GM12873 (cell line): ENCODE results near the gene TMEM229B.

ENCODE experiments used
- TF ChIP-seq, protein P1 (sequence below): IDR thresholded peaks from 2 replicates; pipeline ENCODE4 v1.5.1; 2012; ENCODE audit warnings: low read depth, mild to moderate bottlenecking, moderate library complexity, low read length, control low read depth; ENCODE audit not compliant: insufficient read depth; ENCODE audit errors: missing control alignments

TMEM229B gene

DNA sequence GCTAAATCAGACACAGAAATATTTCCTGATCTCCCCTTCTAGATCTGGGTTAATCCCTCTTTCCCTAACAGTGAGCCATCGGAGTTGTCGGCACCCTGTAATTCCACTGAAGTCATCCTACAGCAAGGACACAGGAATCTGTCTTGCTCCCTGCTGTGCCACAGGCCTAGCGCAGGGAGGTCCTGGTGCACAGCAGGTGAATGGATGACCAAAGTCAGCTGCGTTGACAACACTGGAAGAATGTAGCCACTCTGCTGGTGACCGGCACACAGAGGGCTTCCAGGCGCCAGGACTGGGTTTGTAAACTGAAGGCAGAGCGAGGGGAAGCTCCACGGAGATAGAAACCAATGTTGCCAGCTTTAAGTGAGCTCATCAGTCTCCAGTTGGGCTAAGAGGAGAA lies 23.6 kb downstream of the TMEM229B start:
- TF ChIP-seq, protein P1, sequence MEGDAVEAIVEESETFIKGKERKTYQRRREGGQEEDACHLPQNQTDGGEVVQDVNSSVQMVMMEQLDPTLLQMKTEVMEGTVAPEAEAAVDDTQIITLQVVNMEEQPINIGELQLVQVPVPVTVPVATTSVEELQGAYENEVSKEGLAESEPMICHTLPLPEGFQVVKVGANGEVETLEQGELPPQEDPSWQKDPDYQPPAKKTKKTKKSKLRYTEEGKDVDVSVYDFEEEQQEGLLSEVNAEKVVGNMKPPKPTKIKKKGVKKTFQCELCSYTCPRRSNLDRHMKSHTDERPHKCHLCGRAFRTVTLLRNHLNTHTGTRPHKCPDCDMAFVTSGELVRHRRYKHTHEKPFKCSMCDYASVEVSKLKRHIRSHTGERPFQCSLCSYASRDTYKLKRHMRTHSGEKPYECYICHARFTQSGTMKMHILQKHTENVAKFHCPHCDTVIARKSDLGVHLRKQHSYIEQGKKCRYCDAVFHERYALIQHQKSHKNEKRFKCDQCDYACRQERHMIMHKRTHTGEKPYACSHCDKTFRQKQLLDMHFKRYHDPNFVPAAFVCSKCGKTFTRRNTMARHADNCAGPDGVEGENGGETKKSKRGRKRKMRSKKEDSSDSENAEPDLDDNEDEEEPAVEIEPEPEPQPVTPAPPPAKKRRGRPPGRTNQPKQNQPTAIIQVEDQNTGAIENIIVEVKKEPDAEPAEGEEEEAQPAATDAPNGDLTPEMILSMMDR: no peak

DNA sequence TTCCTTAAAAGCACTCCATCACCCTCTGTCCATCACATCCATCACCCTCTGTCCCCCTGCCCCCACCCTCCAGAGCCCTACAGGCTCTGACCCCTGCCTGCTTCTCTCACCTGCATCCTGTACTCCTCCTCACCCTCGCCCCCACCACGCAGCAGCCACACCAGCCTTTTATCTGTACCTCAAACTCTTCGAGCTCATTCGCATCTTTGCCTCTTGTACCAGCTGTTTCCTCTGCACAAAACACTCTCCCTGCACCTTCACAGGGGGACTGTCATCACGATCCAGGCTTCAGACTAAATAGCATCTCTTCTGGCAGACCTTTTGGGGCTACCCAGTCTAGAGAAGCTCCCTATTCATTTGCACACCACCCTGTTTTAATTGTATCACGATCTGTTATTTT lies 24.1 kb downstream of the TMEM229B start:
- TF ChIP-seq, protein P1: no peak

DNA sequence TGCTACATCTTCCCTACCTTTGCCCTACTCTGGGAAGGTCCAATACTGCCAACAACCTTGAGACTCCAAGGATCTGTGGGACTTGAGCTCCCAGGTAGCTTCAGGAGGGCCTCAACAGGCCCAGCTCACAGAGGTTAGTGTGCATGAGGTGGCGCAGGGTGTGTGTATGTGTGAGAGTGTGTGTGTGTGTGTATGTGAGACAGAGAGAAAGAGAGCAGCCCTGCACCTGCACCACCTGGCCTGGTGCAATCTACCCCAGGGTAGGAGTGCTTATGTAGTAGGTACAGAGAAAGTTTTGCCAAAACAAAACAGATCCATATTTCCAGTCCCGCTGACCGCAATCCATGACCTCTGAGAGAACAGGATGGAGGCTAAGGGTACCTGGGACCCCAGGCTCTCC lies 24.6 kb downstream of the TMEM229B start:
- TF ChIP-seq, protein P1: no peak

DNA sequence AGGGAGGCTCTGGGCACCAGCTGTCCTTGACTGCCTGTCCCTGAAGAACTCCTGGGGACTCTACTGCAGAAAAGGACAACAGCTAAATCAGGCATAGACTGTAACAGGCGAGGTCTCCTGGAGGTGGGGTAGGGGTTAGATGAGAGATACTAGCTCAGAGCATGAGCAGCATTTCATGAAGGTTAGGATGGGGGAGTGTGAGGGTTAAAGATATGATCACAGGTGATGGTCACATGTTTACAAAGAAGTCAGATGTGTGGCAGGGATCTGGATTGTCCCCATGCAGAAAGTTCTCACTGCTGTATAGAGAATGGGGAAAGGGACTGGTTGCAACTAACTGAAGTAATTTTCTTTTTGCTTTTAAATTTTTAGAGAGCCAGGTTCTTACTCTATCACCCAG lies 26.5 kb downstream of the TMEM229B start:
- TF ChIP-seq, protein P1: no peak

DNA sequence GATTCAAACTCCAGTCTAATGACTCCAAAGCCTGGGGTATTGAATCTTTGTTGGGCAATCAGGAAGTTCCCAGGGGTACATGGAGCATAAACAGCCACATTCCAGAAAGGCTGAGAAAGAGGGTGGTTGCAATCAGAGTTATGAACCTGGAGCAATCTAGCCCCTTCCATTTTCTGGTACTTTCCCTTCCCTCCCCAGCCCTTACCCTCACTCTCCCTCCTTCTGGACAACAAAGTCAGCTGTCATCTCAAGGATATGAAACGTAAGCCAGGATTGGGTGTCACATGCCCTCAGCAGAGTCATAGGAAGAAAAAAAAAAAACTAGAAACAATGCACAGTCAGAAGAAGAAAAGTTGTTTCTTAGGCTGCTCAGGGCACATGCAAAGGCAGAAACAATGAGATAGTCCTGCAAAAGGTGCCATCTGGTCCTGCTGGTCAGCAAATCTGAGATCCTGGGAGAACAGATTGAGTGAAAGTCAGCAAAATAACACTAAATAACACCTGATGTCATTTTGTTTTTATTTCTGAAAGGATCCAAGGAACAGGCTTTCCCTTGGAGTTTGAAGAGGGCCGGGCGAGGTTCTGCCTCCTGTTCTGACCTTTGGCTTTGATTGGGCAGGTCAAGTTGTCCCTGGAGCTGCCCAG lies 27.1 kb downstream of the TMEM229B start:
- TF ChIP-seq, protein P1: no peak

DNA sequence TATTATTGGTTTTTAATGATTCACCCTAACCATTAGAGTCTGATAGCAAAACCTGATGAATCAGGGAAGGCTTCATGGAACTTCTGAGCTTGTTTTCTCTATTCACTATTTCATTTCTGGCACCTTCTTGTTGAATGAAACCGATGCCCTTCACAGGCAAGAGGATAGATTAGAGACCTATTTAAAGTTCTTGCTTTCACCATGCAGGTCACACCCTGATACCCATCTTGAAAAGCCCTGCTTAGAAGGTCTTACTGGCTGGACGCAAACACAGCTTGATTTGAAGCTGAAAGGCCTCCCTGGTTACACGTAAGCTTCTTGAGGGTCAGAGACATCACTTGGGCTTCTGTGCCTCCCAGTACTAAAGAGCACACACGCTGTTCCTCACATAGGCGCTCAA lies 29.2 kb downstream of the TMEM229B start:
- TF ChIP-seq, protein P1: no peak

DNA sequence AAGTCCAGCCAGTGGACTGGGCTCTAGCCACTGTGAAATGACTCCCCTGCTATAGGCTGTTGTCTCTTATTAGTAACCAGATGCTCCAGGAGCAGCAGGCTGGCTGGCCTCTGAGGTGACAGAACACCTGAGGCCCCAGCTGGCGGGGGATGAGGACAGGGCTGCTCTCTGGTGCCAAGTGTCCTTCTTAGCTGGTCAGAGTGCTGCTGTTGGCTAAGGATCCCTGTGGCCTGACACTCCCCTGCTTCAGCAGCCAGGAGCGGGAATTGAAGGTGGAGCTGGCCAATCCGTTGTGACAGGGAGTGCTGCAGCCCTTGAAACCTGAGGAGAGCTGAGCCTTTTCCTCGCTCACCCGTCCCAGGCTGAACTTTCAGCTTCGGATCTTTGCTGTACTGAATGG lies 30.7 kb downstream of the TMEM229B start:
- TF ChIP-seq, protein P1: no peak
